Transverse colon (tissue), 4 donors: ENCODE measurements around the gene PACRG.

Experiments
- CTCF ChIP-seq, 5 experiments: fragments of 200-600 bp in 3 of 5; fragments of 450-650 bp in 2 of 5; sonication (generic) in 3 of 5; IDR thresholded peaks; 1 replicate in 2 of 5; 2 replicates in 3 of 5; pipeline ENCODE4 v1.5.1; 2016 to 2017; ENCODE audit warnings: antibody characterized with exemption in 5 of 5, inconsistent platforms in 3 of 5, mild to moderate bottlenecking in 2 of 5, moderate library complexity in 1 of 5
- EP300 ChIP-seq: sonication (generic); formaldehyde crosslinking; IDR thresholded peaks from one replicate; pipeline ENCODE4 v1.6.1; 2017; ENCODE audit warnings: antibody characterized with exemption, low read depth
- POLR2A ChIP-seq: fragments of 450-650 bp; IDR thresholded peaks from one replicate; pipeline ENCODE4 v1.6.1; 2016; ENCODE audit warnings: antibody characterized with exemption, mild to moderate bottlenecking, moderate library complexity
- POLR2AphosphoS5 ChIP-seq, 3 donors: sonication (generic); formaldehyde crosslinking; IDR thresholded peaks; one replicate each; pipeline ENCODE4 v1.6.1; 2016; ENCODE audit warnings: antibody characterized with exemption in 3 of 3

GRCh38 chr6:162962093-162962492 is 234.3 kb downstream of the PACRG start:
- TF ChIP-seq POLR2A, result no peak
- no peak for TF ChIP-seq CTCF (IDR thresholded peaks at IDR 0.05)
- no peak for TF ChIP-seq POLR2AphosphoS5 (IDR thresholded peaks at IDR 0.05)
- no peak for TF ChIP-seq EP300
